Measurements from ENCODE around the gene ACSM5. TPM values are rescaled to one million over a fixed set of nuclear protein-coding genes. Genes with fewer than 3 reads are reported as not detected.

Gene ACSM5
- total and polyA plus RNA-seq, 2 donors from 2014 or later: 8.6 to 22.8 TPM

DNA sequence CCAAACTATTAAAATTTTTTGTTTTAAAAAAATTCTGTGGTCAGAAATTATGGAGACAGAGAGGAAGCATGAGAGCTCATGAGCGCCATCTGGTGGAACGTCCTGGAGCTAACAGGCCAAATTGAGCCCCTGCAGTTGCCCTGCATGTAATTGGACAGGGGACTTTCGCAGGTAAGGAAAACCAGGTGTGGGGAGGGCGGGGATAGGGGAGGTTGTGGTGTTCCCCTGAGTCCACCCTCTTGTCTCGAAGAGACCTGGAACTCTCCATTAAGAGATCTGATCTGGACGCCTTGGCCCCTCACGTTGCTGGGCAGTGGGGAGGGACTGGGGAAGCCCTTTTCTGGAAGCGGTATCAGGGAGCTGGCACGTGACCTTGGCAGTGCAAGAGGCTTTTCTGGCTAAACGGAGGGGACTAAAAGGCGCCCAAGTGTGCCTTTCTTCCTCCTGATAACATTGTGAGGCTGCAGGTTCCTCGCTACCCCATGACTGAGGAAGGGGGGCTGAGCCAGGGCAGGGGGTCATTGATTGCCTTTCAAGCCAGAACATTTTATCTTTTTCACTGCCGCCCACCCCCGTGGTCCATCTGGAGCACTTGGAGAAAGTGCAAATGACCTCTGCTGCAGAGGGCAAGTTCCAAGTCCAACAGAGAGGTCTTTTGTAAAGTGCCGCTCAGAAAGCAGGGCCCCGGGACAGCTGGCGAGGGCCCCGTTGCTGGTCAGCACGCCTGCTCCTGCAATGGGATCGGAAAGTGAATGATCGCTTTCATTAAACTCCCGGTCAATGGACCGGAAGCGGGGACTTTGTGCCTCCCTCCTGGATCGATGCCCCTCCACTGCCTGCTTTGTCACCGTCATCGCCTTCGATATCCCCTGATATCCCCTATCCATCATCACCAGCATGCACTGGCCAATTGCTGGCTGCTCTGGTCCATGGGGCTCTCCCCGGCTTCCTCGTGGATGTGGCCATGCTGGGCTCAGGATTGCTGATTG lies 23.2 kb upstream of the ACSM5 start:
- DNase-seq (peak in 4 of 5 donors; percentile 64 to 72 (median 72)), FAIRE-seq (no peak)
- H3K4me3 ChIP-seq (ENCODE audit: low read length in 3 of 3): peak overlapping the region in 2 of 3 donors; percentile 9 to 32
- H3K9ac ChIP-seq (ENCODE audit: low read length in 3 of 3): no peak overlapping the region
- intact Hi-C loops (cut with DNase I): loop anchor here (10.0 kb wide), 1 partner anchor 481 kb away; no protein-coding TSS in a partner anchor
- H3K27ac ChIP-seq (ENCODE audit: low read depth in 2 of 2, low read length in 2 of 2): no peak overlapping the region
- TF ChIP-seq, protein P1, sequence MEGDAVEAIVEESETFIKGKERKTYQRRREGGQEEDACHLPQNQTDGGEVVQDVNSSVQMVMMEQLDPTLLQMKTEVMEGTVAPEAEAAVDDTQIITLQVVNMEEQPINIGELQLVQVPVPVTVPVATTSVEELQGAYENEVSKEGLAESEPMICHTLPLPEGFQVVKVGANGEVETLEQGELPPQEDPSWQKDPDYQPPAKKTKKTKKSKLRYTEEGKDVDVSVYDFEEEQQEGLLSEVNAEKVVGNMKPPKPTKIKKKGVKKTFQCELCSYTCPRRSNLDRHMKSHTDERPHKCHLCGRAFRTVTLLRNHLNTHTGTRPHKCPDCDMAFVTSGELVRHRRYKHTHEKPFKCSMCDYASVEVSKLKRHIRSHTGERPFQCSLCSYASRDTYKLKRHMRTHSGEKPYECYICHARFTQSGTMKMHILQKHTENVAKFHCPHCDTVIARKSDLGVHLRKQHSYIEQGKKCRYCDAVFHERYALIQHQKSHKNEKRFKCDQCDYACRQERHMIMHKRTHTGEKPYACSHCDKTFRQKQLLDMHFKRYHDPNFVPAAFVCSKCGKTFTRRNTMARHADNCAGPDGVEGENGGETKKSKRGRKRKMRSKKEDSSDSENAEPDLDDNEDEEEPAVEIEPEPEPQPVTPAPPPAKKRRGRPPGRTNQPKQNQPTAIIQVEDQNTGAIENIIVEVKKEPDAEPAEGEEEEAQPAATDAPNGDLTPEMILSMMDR (IDR thresholded peaks at IDR 0.05; ENCODE audit: borderline replicate concordance, extremely low read depth, insufficient read depth): peak; percentile 83
- no peaks in the 10 kb centered on the region for H3K4me1 ChIP-seq (ENCODE audit: control insufficient read depth in 2 of 3, insufficient read depth in 2 of 3, low read depth in 1 of 3, low read length in 3 of 3)
- no peaks in the 10 kb centered on the region for H3K27me3 ChIP-seq (ENCODE audit: control insufficient read depth, insufficient read depth, low read length)
- H3K36me3 ChIP-seq (ENCODE audit: control insufficient read depth in 2 of 3, insufficient read depth in 3 of 3, low read length in 3 of 3): no peaks in the 10 kb centered on the region
- H3K9me3 ChIP-seq (ENCODE audit: control insufficient read depth in 2 of 3, insufficient read depth in 1 of 3, low read length in 3 of 3): no peaks in the 10 kb centered on the region

DNA sequence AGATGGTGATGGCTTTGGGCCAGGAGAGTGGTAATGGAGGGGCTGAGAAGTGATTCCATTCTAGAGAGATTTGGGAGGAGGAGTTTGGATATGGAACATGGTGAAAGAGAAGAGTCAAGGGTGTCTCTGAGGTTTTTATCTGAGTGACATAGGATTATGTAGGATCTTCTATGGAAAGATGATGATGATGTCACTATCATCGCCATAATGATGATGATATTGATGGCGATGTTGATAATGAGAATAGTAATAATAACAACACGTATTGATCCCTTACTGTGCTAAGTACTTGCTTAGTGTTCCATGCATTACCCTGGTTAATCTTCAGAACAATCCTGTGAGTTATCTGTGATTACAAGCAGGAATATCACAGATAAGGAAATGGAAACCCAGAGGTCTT lies 21.4 kb upstream of the ACSM5 start:
- TF ChIP-seq, protein P1 (IDR thresholded peaks at IDR 0.05; ENCODE audit: borderline replicate concordance, extremely low read depth, insufficient read depth): no peak
- Histone ChIP-seq H3K9ac (ENCODE audit: low read length in 3 of 3) (no peak overlapping the region), H3K36me3 (ENCODE audit: control insufficient read depth in 2 of 3, insufficient read depth in 3 of 3, low read length in 3 of 3) (no peaks in the 10 kb centered on the region), H3K4me3 (ENCODE audit: low read length in 3 of 3) (no peak overlapping the region), H3K27me3 (ENCODE audit: control insufficient read depth, insufficient read depth, low read length) (no peaks in the 10 kb centered on the region), H3K9me3 (ENCODE audit: control insufficient read depth in 2 of 3, insufficient read depth in 1 of 3, low read length in 3 of 3) (no peaks in the 10 kb centered on the region), H3K4me1 (ENCODE audit: control insufficient read depth in 2 of 3, insufficient read depth in 2 of 3, low read depth in 1 of 3, low read length in 3 of 3) (no peaks in the 10 kb centered on the region), H3K27ac (ENCODE audit: low read depth in 2 of 2, low read length in 2 of 2) (no peak overlapping the region)
- intact Hi-C loops (cut with DNase I): loop anchor here (10.0 kb wide), 1 partner anchor 483 kb away; no protein-coding TSS in a partner anchor
- DNase-seq: no peak
- FAIRE-seq: no peak

- Histone ChIP-seq H3K9ac (ENCODE audit: low read length in 3 of 3) (no peak overlapping the region), H3K4me3 (ENCODE audit: low read length in 3 of 3) (no peak overlapping the region), H3K27ac (ENCODE audit: low read depth in 2 of 2, low read length in 2 of 2) (no peak overlapping the region), H3K27me3 (ENCODE audit: control insufficient read depth, insufficient read depth, low read length) (no peaks in the 10 kb centered on the region), H3K36me3 (ENCODE audit: control insufficient read depth in 2 of 3, insufficient read depth in 3 of 3, low read length in 3 of 3) (no peaks in the 10 kb centered on the region), H3K9me3 (ENCODE audit: control insufficient read depth in 2 of 3, insufficient read depth in 1 of 3, low read length in 3 of 3) (no peaks in the 10 kb centered on the region), H3K4me1 (ENCODE audit: control insufficient read depth in 2 of 3, insufficient read depth in 2 of 3, low read depth in 1 of 3, low read length in 3 of 3) (peaks cover 0 to 7% (median 0%) of the 10 kb centered on the region in 3 donors)
- DNase-seq (no peak), FAIRE-seq (no peak)
- intact Hi-C loops (cut with DNase I): loop anchor here (10.0 kb wide), 1 partner anchor 484 kb away; no protein-coding TSS in a partner anchor
- TF ChIP-seq, protein P1 (IDR thresholded peaks at IDR 0.05; ENCODE audit: borderline replicate concordance, extremely low read depth, insufficient read depth): no peak
These were observed 20.5 kb upstream of the ACSM5 start for GRCh38 chr16:20388854-20389253.

All from kidney (tissue), 14 donors.